Activated CD8-positive, alpha-beta memory T cell treated with anti-CD3 and anti-CD28 coated beads, Interleukin-2, amount 50 U/mL, for 1 hour (primary cell): ENCODE data around the gene PFDN1.

ENCODE experiments used
- DNase-seq: peaks from one replicate; pipeline ENCODE4 v3.0.0-alpha.2; 2020; ENCODE audit errors: extremely low read depth

PFDN1 gene

GRCh38 chr5:140296289-140296688, 6.6 kb downstream of the PFDN1 start:
- DNase-seq, result no peak

DNA sequence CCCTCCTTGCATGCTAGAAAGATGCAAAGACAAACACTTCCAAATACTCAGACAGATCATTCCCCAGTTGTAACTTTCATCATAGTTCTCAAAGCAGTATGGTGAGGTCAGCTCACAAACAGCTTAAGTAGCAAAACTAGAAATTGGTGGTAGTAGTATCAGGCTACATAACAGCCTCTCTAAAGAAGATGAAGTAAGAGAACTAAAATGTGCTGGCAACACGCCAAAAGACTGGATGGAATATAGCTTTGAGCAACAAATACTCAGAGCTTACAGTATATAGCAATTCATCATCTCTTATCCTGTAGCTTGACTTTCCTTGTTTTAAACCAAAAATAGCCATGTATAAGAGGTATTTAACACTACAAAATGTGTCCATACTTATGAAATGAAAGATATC, 7.5 kb downstream of the PFDN1 start:
- no peak for DNase-seq

DNA sequence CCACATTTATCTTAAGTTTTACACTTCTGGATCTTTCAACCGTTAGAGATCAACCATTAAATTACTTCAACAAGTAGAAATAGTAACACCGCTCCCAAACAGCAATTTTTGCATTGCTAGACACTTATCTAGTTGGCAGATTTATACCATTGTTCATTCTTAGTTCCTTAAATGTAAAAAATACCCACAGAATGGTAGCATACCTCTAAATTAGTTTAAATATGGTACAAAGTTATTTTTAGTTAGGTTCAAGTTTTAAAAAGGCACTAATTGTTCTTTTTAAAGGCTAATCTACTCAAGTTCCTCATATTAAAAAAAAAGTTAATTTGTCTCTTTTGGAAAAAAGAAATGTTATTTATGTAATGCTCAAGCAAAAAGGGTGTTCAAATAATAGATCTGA, 8.1 kb downstream of the PFDN1 start:
- DNase-seq, result no peak

DNA sequence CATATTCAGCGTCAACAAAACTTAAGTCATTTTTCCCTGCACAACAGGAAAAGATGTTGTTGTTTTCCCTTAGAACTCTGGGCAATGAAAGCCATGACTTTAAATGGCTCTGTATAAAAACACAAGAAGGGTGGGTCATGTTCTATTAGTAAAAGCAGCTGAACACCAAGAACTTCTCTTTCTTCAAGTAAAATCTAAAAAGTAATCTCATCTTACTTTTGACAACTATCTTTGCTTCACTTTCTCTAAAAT, 9.1 kb downstream of the PFDN1 start:
- no peak for DNase-seq

GRCh38 chr5:140293091-140293848, 9.6 kb downstream of the PFDN1 start:
- no peak for DNase-seq

DNA sequence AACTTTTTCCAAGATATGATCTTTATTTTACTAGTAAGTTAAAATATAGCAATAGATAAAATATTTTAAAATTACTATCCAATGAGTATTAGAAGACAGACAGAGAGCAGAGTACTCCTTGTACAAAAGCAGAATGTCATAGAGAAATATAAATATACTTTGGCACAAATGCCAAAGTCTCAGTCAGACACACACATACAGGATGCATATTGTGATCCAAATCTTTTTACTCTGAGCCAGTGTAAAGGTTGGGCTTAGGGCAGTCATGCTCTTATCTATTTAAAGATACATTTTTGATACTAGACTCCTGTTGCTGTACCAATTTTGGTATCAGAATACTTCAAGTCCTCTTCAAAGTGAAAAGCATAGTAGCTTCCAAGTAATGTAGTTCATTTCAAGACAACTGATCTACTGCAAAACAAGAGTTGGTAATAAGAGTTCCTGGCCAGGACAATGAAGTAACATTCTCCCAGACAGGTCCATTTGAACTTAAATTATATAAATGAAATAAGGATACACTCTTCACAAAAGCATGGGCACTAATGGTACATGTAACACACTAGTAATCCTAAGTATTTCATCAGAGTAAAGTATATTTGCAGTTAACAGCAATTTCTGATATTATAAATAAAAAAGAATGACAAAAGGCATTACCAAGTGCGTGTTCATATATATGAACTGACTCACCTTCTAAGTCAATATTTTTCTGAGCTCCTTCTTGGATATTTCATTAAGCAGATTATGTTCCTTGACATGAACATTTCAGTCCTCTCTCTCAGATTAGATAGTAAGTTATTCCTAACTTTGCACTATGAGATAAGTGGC, 10.5 kb downstream of the PFDN1 start:
- DNase-seq, result no peak

- DNase-seq, result no peak
These were observed 14.9 kb downstream of the PFDN1 start for GRCh38 chr5:140287801-140288521.

DNA sequence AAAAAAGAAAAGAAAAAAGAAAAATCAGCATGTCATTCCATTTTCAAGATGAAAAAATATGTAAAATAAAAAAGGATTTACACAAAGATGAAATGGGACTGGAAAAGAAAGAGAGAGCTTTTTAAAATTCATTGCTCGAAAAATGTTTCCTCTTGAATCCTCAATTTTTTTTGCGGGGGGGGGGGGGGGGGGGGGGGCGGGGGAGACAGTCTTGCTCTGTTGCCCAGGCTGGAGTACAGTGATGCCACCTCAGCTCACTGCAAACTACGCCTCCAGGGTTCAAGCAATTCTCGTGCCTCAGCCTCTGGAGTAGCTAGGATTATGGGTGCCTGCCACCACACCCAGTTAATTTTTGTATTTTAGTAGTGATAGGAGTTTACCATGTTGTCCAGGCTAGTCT, 16.5 kb downstream of the PFDN1 start:
- no peak for DNase-seq

- no peak for DNase-seq
These were observed 18.9 kb downstream of the PFDN1 start for GRCh38 chr5:140284013-140284412.

GRCh38 chr5:140282266-140282665, 20.6 kb downstream of the PFDN1 start:
- no peak for DNase-seq

- no peak for DNase-seq
These were observed 27.1 kb downstream of the PFDN1 start for GRCh38 chr5:140275837-140276236.

DNA sequence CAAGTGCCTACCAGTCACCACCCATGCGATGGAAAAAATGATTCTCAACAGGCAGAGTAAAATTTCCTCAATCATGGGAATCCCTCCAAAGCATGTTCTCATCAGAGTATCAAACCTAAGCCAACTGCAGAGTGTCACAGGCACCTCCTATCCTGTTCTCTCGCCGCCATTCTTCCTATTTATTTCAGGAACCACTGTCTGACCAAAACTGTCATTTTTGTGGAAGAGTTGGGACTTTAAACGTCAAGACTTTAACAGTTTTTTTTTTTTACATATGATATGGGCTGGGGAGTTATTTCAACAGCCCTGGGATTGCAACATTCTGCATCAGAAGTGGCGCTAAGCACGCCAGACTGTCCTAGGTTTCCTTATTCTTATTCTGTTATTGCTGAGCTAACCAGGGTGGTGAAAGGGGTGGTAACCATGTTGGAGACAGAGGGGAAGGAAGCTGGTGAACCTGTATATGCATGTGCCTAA, 29.5 kb downstream of the PFDN1 start:
- DNase-seq, result no peak

- DNase-seq, result no peak
These were observed 32.9 kb downstream of the PFDN1 start for GRCh38 chr5:140270008-140270407.

DNA sequence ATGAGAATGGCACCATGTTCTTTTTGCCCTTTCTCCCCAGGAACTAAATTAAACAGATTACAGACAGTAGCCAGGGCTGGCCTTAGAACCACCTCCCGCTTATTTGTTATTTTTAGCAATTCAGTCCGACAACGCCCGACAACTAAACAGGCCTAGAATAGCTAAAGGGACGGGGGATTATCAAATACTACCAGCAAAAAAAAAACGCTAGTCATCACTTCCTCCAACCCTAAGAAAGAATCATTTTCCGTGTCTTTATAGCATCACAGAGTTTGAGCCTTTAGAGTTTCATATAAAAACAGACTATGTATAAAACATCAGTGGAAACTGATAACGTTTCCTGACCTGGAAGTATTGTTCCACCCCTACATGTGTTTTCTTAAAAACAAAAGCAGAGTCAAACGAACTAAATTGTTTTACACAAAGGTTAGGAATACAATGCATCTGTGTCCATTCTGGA, 35.3 kb downstream of the PFDN1 start:
- DNase-seq, result no peak

- DNase-seq, result no peak
These were observed 35.7 kb downstream of the PFDN1 start for GRCh38 chr5:140267201-140267540.

DNA sequence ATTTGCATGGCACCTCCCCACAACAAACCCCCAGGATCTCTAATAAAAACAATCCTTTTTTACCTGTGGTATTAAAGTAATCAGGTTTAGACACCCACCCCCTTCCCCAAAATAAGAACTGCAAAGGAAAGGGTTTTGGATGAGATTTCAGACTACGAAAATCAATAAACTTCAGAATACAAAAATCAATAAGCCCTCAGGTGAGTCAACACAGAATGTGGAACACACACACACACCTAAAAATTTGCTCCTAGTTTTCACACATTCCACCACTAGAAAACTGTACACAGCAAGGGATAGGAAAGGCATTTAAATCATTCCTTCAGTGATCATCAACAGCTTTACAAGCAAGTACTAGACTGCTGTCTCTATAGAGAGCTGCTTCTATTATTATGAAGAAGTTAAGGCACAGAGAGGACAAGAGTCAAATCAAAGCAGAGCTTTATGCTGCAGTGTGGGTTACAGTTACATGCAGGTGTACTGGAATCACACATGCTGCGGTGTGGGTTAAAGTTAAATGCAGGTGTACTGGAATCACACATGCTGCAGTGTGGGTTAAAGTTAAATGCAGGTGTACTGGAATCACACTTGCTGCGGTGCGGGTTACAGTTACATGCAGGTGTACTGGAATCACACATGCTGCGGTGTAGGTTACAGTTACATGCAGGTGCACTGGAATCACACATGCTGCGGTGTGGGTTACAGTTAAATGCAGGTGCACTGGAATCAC, 36.3 kb downstream of the PFDN1 start:
- no peak for DNase-seq

DNA sequence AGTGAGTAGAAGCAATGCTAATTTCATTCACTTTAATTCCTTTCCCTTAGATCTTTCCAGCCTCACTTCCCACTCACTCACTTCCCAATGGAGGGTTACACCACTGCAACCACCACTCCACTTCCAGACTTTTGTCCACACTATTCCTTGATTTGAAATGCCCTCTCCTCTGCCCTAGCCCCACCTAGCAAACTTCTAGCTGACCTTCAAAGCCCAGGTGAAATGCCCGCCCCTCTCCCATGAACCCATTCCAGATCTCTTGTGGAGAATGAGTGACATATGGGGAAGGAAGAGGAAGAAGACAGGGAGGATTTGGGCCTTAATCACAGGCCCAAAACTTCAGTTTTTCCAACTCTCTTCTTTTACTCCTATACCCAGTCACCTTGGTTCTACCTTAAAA, 37.1 kb downstream of the PFDN1 start:
- no peak for DNase-seq

DNA sequence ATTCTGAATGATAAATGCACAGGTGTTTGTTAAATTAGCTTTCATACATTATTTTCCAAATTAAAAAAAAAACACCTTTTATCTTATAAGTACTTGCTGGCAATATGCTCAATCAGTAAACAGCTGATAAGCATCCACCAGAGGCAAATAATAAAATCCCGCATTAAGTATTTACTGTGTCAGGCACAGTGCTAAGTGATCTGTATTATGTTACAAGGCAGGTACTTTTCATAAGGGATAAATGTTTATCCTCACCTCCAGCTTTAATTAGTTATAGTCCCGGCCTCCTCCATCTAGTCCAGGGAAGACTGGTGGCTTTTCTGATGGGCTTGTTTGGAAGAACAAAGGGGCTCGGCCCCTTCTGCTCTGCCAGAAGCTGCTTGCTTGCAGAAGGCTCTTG, 40.1 kb downstream of the PFDN1 start:
- no peak for DNase-seq

DNA sequence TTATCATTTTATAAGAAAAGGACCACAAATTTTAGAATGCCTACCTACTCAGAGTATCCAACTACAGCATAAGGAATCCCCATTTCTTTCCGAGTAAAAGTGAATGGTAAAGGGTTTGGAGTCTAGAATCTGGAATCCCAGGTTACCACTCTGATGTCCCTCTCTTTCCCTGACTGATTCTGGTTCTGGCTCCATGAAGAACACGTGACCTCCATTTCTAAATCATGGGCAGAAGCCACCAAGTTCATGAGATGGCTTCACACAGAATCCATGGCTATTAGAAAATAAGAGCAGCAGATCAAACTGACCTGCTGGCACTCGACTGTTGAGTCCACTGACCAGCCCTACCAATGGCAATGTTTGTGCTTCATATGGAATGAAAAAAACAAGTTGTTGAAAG, 40.7 kb downstream of the PFDN1 start:
- DNase-seq, result no peak

GRCh38 chr5:140261403-140262171, 41.3 kb downstream of the PFDN1 start:
- DNase-seq, result no peak

- no peak for DNase-seq
These were observed 42.7 kb downstream of the PFDN1 start for GRCh38 chr5:140260089-140260656.
